IPS DF 6.9 (cell line): ENCODE results near the gene LYRM4.

Experiments
- DNase-seq: peaks from one replicate; pipeline ENCODE4 v3.0.0-alpha.2; 2013; ENCODE audit warnings: low read depth, low spot score
- H3K27ac ChIP-seq: one replicate; pipeline ENCODE4 v1.5.1; 2013; ENCODE audit warnings: low read length, control low read depth
- H3K27me3 ChIP-seq: 2 replicates; pipeline ENCODE4 v1.6.1; 2013; ENCODE audit warnings: mild to moderate bottlenecking, low read length; ENCODE audit not compliant: control insufficient read depth, insufficient read depth
- H3K36me3 ChIP-seq: 2 replicates; pipeline ENCODE4 v1.6.1; 2013; ENCODE audit warnings: low read length; ENCODE audit not compliant: control insufficient read depth, insufficient read depth
- H3K4me1 ChIP-seq: 2 replicates; pipeline ENCODE4 v1.6.1; 2013; ENCODE audit warnings: low read length; ENCODE audit not compliant: control insufficient read depth, insufficient read depth
- H3K4me3 ChIP-seq: 2 replicates; pipeline ENCODE4 v1.5.1; 2013; ENCODE audit warnings: mild to moderate bottlenecking, low read length
- H3K9me3 ChIP-seq: 2 replicates; pipeline ENCODE4 v1.6.1; 2013; ENCODE audit warnings: low read length, inconsistent platforms; ENCODE audit not compliant: control insufficient read depth, insufficient read depth
- WGBS: extraction: QIAGEN DNeasy Blood & Tissue Kit; methylation state at CpG from one replicate; pipeline ENCODE4 v1.1.7; 2013; ENCODE audit warnings: mixed read lengths, missing lambda C conversion rate; ENCODE audit not compliant: insufficient read length, insufficient coverage; 5-methylcytosine and 5-hydroxymethylcytosine counted together

LYRM4 gene

DNA sequence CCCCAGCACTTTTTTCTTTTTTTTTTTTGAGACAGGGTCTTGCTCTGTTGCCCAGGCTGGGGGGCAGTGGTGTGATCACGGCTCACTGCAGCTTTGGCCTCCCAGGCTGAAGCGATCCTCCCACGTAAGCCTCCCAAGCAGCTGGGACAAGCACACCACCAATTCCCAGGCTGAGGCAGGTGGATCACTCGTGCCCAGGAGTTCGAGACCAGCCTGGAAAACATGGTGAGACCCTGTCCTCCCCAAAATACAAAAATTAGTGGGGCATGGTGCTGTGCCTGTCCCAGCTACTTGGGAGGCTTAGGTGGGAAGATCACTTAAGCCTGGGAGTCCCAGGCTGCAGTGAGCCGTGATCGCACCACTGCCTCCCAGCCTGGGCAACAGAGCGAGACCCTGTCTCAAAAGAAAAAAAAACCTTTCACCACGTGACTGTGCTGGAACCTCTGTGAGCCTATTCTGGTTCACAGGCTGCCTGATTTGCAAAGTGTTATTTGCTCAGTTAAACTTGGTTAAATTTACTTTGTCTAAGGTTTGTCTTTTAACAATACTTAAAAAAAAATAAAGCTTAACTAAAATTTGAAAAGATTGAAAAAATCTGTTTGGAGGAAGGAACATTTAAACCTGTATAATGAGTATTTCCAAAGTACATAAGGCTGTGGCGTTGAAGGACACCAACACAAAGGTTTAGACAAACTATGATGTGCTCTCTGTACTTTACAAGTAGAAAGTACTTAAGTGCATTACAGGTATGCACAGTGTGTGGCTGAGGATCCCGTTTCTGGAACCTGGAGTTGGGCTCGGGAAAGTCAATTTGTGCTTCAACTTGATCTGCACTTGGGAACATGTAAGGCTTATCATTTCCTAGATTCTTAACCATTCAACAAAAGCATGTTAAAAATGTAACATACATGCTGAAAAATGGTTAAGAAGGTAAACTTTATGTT lies 120.7 kb downstream of the LYRM4 start:
- Histone ChIP-seq H3K9me3 (no peaks in the 10 kb centered on the region), H3K27me3 (no peaks in the 10 kb centered on the region), H3K27ac (no peak overlapping the region), H3K4me3 (no peak overlapping the region), H3K4me1 (no peaks in the 10 kb centered on the region), H3K36me3 (no peaks in the 10 kb centered on the region; the same call in 1 of the 2 replicates)
- WGBS = no CpG with 5 or more reads among the region's 12 CpGs
- DNase-seq = no peak

DNA sequence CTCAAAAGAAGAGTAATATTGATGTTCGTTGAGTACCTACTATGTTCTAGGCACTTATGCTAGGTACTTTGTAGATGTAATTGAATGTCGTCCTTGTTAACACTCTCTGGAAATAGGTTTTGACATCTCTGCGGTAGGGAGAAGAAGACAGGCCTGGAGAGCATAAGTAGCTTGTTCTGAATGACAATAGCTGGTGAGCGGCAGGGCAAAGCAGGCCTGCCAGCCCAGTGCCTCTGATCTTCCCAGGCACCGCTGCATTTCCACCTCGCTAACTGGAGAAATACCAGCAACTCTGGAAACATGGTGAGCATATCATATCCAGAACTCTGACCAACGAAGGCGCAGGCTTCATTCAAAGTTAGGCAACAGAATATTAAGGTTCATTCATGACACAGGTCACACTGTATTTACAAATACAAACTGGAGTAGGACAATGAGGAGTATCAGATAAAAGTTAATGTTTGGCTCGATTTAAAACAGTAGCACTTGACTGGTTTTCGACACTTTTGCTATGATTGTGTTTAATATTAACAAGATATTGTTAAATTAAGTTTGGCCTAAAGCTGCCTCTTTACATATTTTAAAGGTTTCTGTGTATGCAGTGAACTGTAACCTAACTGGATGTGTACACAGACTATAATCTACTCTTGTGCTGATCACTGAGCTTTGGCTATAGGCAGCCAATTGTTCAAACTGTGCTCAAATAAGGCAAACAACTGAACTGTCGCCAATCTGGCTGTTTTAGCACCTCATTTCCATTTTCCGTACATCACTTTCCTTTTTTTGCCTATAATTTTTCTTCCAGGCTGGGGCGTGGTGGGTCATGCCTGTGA lies 121.5 kb downstream of the LYRM4 start:
- no peaks in the 10 kb centered on the region for H3K4me1 ChIP-seq
- no peaks in the 10 kb centered on the region for H3K36me3 ChIP-seq
- no peaks in the 10 kb centered on the region for H3K27me3 ChIP-seq
- no peak overlapping the region for H3K4me3 ChIP-seq
- H3K27ac ChIP-seq = no peak overlapping the region
- no peaks in the 10 kb centered on the region for H3K9me3 ChIP-seq
- WGBS = no CpG with 5 or more reads among the region's 13 CpGs
- no peak for DNase-seq

DNA sequence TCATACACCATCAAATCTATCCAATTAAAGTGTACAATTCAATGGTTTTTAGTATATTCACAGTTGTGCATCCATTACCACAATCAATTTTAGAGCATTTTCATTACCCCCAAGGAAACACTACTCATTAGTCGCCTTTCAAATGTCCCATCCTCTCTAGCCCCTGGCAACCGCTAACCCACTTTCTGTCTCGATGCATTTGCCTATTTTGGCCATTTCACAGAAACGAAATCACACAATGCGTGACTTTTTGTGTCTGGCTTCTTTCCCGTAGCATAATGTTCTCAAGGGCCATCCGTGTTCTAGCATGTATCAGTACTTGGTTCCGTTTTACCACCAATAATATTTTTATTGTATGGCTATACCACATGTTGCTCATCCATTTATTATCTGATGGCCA lies 123.9 kb downstream of the LYRM4 start:
- Histone ChIP-seq H3K27me3 (no peaks in the 10 kb centered on the region), H3K36me3 (no peaks in the 10 kb centered on the region), H3K4me1 (peaks cover 7% of the 10 kb centered on the region), H3K4me3 (no peak overlapping the region), H3K9me3 (no peaks in the 10 kb centered on the region), H3K27ac (no peak overlapping the region)
- WGBS = no CpG with 5 or more reads among the region's 8 CpGs
- DNase-seq = no peak

- no peaks in the 10 kb centered on the region for H3K27me3 ChIP-seq
- H3K4me3 ChIP-seq = no peak overlapping the region
- peaks cover 7% of the 10 kb centered on the region for H3K4me1 ChIP-seq
- H3K36me3 ChIP-seq = no peaks in the 10 kb centered on the region
- DNase-seq = peak; percentile 47
- H3K9me3 ChIP-seq = no peaks in the 10 kb centered on the region
- no CpG with 5 or more reads among the region's 9 CpGs for WGBS
- H3K27ac ChIP-seq = no peak overlapping the region
Observed at GRCh38 chr6:5135788-5136376, 124.9 kb downstream of the LYRM4 start.

- H3K27ac ChIP-seq = no peak overlapping the region
- H3K36me3 ChIP-seq = no peaks in the 10 kb centered on the region
- H3K27me3 ChIP-seq = no peaks in the 10 kb centered on the region
- H3K4me1 ChIP-seq = peaks cover 7% of the 10 kb centered on the region
- H3K9me3 ChIP-seq = no peaks in the 10 kb centered on the region
- H3K4me3 ChIP-seq = no peak overlapping the region
- WGBS = no CpG with 5 or more reads among the region's 2 CpGs
- DNase-seq = no peak
Observed at GRCh38 chr6:5133943-5134342, 126.8 kb downstream of the LYRM4 start.

DNA sequence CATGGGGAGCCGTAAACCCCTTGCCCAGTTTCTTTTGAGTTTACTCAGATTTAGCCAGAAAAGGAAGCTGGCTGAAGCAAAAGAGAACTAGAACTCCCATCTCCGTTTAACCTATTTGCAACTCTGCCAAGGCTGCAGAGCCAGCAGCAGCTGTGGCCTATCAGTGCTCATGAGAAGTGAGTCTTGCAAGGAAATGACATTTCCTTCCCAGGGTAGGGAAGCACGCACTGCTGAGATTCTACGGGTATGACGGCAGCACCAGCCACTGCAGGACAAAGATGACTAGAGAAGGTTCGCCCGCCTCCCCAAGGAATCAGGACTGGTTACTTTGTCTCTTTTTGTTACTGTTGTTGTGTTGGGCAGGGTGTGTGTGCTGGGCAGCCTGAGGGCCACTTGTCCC lies 128.0 kb downstream of the LYRM4 start:
- Histone ChIP-seq H3K4me3 (no peak overlapping the region), H3K36me3 (no peaks in the 10 kb centered on the region), H3K9me3 (no peaks in the 10 kb centered on the region), H3K27me3 (no peaks in the 10 kb centered on the region), H3K27ac (peak overlapping the region; percentile 67), H3K4me1 (peaks cover 7% of the 10 kb centered on the region)
- DNase-seq = peak; percentile 33
- no CpG with 5 or more reads among the region's 7 CpGs for WGBS

DNA sequence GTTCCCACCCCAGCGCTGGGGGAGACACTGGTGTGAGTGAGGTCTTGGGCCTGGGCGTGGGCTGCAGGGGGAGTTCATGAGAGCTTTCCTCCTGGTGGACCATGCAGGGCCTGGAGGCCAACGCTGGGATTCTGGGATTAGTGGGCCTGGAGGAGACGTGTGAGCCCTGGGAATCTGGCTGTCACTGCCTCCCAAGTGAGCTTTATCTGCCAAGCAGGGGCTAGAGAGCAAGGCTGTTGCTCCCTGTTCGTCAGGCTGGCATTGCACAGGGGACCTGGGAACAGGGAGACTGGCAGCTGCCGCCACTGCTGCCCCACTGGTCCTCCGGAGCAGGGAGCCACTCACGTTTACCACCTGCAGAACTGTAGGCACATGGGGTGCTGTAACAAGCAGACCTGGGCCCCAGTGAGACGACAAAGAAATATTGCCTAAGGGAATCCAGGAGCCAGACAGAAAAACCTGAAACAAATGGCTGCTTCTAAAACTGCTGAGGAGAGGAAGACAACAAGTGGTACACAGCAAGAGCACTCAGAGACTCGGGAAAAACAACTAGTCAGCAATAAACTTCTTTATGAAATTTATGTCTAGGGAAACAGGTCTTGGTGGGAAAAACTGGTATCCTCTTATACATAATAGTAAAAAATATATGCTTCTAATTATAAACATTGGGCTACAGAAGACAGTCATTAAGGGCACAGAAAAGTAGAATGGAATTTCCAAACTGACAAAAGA lies 130.4 kb downstream of the LYRM4 start:
- DNase-seq = no peak
- H3K27ac ChIP-seq = no peak overlapping the region
- H3K4me1 ChIP-seq = peaks cover 7% of the 10 kb centered on the region
- H3K27me3 ChIP-seq = no peaks in the 10 kb centered on the region
- no peaks in the 10 kb centered on the region for H3K9me3 ChIP-seq
- no peak overlapping the region for H3K4me3 ChIP-seq
- whole genome bisulfite sequencing = no CpG with 5 or more reads among the region's 10 CpGs
- H3K36me3 ChIP-seq = no peaks in the 10 kb centered on the region

GRCh38 chr6:5128351-5128750 lies 132.4 kb downstream of the LYRM4 start:
- DNase-seq = no peak
- Histone ChIP-seq H3K36me3 (no peaks in the 10 kb centered on the region), H3K4me3 (no peak overlapping the region), H3K4me1 (peaks cover 3% of the 10 kb centered on the region), H3K9me3 (no peaks in the 10 kb centered on the region), H3K27me3 (no peaks in the 10 kb centered on the region), H3K27ac (no peak overlapping the region)
- WGBS = no CpG with 5 or more reads among the region's 4 CpGs

DNA sequence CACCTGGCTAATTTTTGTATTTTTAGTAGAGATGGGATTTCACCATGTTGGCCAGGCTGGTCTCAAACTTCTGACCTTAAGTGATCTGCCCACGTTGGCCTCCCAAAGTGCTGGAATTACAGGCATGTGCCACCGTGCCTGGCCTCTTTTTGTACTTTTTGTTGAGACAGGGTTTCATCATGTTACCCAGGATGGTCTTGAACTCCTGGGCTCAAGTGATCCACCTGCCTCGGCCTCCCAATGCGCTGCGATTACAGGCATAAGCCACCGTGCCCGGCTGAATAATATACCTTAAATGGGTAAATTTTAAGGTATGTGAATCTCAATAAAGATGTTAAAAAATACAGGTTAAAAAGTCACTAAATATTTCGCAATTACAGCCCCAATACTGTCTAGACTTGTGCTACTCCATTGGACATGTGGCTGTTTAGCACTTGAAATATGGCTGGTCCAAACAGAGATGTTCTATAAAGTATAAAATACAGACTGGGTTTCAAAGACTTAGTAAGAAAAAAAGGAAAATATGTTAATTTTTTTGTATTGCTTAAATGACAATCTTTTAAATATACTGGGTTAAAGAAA lies 133.6 kb downstream of the LYRM4 start:
- WGBS = no CpG with 5 or more reads among the region's 8 CpGs
- DNase-seq = no peak

More for the DNA sequence above, 133.6 kb downstream of the LYRM4 start:
- no peaks in the 10 kb centered on the region for H3K9me3 ChIP-seq
- no peaks in the 10 kb centered on the region for H3K4me1 ChIP-seq
- H3K27ac ChIP-seq = no peak overlapping the region
- H3K27me3 ChIP-seq = no peaks in the 10 kb centered on the region
- H3K36me3 ChIP-seq = no peaks in the 10 kb centered on the region
- no peak overlapping the region for H3K4me3 ChIP-seq
